ENCODE measurements around the gene LILRB5.

The LILRB5 gene

GRCh38 chr19:54253331-54254194 is 3.5 kb downstream of the LILRB5 start:
- H2BK5ac ChIP-seq (ENCODE audit: low read length), result no peak overlapping the region
- H3K4me1 ChIP-seq (ENCODE audit: control insufficient read depth, low read depth, low read length), result no peaks in the 10 kb centered on the region
- no peaks in the 10 kb centered on the region for H3K36me3 ChIP-seq (ENCODE audit: control insufficient read depth, insufficient read depth, low read length)
- no peak overlapping the region for H3K18ac ChIP-seq (ENCODE audit: low read length)
- H3K4ac ChIP-seq (ENCODE audit: low read depth, low read length), result no peak overlapping the region
- no peak overlapping the region for H3K4me2 ChIP-seq (ENCODE audit: low read length)
- H4K8ac ChIP-seq (ENCODE audit: low read depth, low read length), result no peak overlapping the region
- H3K9ac ChIP-seq (ENCODE audit: low read length), result no peak overlapping the region
- H2BK120ac ChIP-seq (ENCODE audit: low read depth, low read length), result no peak overlapping the region
- H4K5ac ChIP-seq (ENCODE audit: low read length), result no peak overlapping the region
- no peak overlapping the region for H3K27ac ChIP-seq (ENCODE audit: low read depth, low read length)
- H3K79me1 ChIP-seq (ENCODE audit: low read length), result no peaks in the 10 kb centered on the region
- WGBS (ENCODE audit: extremely low coverage, insufficient coverage, low lambda C conversion rate), result no CpG with 5 or more reads among the region's 23 CpGs
- H2AK5ac ChIP-seq (ENCODE audit: low read length), result no peak overlapping the region
- H3K23ac ChIP-seq (ENCODE audit: low read length), result no peak overlapping the region
- H3K56ac ChIP-seq (ENCODE audit: low read length), result no peak overlapping the region
- no peak for DNase-seq
- no peak overlapping the region for H3K4me3 ChIP-seq (ENCODE audit: low read length)
- H3K79me2 ChIP-seq (ENCODE audit: control insufficient read depth, insufficient read depth, low read length), result no peaks in the 10 kb centered on the region
- no peak overlapping the region for H2BK15ac ChIP-seq (replicated peaks; ENCODE audit: low read depth)
- no peaks in the 10 kb centered on the region for H3K27me3 ChIP-seq (ENCODE audit: insufficient read depth, low read length, poor library complexity)

GRCh38 chr19:54252845-54253244 is 4.2 kb downstream of the LILRB5 start:
- Histone ChIP-seq H3K23ac (ENCODE audit: low read length) (no peak overlapping the region), H3K79me1 (ENCODE audit: low read length) (no peaks in the 10 kb centered on the region), H3K56ac (ENCODE audit: low read length) (no peak overlapping the region), H4K8ac (ENCODE audit: low read depth, low read length) (no peak overlapping the region), H3K9ac (ENCODE audit: low read length) (no peak overlapping the region), H3K4ac (ENCODE audit: low read depth, low read length) (no peak overlapping the region), H2BK120ac (ENCODE audit: low read depth, low read length) (no peak overlapping the region), H3K4me3 (ENCODE audit: low read length) (no peak overlapping the region), H3K79me2 (ENCODE audit: control insufficient read depth, insufficient read depth, low read length) (no peaks in the 10 kb centered on the region), H2BK15ac (replicated peaks; ENCODE audit: low read depth) (no peak overlapping the region), H3K4me2 (ENCODE audit: low read length) (no peak overlapping the region), H3K4me1 (ENCODE audit: control insufficient read depth, low read depth, low read length) (no peaks in the 10 kb centered on the region), H3K18ac (ENCODE audit: low read length) (no peak overlapping the region), H4K5ac (ENCODE audit: low read length) (no peak overlapping the region), H3K36me3 (ENCODE audit: control insufficient read depth, insufficient read depth, low read length) (no peaks in the 10 kb centered on the region), H2BK5ac (ENCODE audit: low read length) (no peak overlapping the region), H3K27me3 (ENCODE audit: insufficient read depth, low read length, poor library complexity) (no peaks in the 10 kb centered on the region), H3K27ac (ENCODE audit: low read depth, low read length) (no peak overlapping the region), H2AK5ac (ENCODE audit: low read length) (no peak overlapping the region)
- no peak for DNase-seq
- WGBS (ENCODE audit: extremely low coverage, insufficient coverage, low lambda C conversion rate), result no CpG with 5 or more reads among the region's 11 CpGs

- Histone ChIP-seq H3K79me2 (ENCODE audit: control insufficient read depth, insufficient read depth, low read length) (no peaks in the 10 kb centered on the region), H3K18ac (ENCODE audit: low read length) (no peak overlapping the region), H3K4me2 (ENCODE audit: low read length) (no peak overlapping the region), H2AK5ac (ENCODE audit: low read length) (no peak overlapping the region), H2BK5ac (ENCODE audit: low read length) (no peak overlapping the region), H3K27ac (ENCODE audit: low read depth, low read length) (no peak overlapping the region), H4K5ac (ENCODE audit: low read length) (no peak overlapping the region), H2BK15ac (replicated peaks; ENCODE audit: low read depth) (no peak overlapping the region), H3K4ac (ENCODE audit: low read depth, low read length) (no peak overlapping the region), H3K9ac (ENCODE audit: low read length) (no peak overlapping the region), H3K4me1 (ENCODE audit: control insufficient read depth, low read depth, low read length) (no peaks in the 10 kb centered on the region), H3K56ac (ENCODE audit: low read length) (no peak overlapping the region), H3K23ac (ENCODE audit: low read length) (no peak overlapping the region), H4K8ac (ENCODE audit: low read depth, low read length) (no peak overlapping the region), H3K79me1 (ENCODE audit: low read length) (no peaks in the 10 kb centered on the region), H3K27me3 (ENCODE audit: insufficient read depth, low read length, poor library complexity) (no peaks in the 10 kb centered on the region), H3K4me3 (ENCODE audit: low read length) (no peak overlapping the region), H3K36me3 (ENCODE audit: control insufficient read depth, insufficient read depth, low read length) (no peaks in the 10 kb centered on the region), H2BK120ac (ENCODE audit: low read depth, low read length) (no peak overlapping the region)
- DNase-seq, result no peak
- WGBS (ENCODE audit: extremely low coverage, insufficient coverage, low lambda C conversion rate), result no CpG with 5 or more reads among the region's 9 CpGs
Measured at GRCh38 chr19:54252243-54252642, 4.8 kb downstream of the LILRB5 start.

DNA sequence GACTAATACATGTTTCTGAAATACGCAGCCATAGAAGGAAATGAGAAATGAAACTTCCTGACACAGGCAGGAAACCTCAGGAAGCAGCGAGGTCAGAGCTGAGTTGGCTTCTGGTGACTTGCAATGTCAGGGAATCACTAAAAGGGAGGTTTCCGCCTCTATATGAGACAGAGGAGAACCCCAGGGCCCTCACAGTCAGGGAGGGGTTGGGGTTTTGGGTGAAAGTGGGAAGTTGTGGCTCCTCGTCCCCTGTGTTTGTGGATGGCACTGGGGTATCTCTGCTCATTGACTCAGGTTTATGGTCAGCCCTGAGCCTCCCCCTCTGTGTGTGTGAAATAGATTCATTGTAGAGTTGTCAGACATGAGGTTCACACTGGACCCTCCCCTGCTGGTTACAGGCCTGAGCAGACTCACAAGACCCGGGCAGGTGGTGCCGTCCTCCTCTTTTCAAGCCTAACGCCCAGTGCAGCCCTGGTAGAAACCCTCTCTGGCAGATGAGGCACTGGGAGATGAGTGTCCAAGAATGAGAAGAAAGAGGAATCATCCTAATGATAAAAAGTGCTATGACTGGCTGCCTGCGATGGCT is 9.0 kb downstream of the LILRB5 start:
- no peaks in the 10 kb centered on the region for H3K79me2 ChIP-seq (ENCODE audit: control insufficient read depth, insufficient read depth, low read length)
- H3K4me3 ChIP-seq (ENCODE audit: low read length), result no peak overlapping the region
- no peak overlapping the region for H3K4me2 ChIP-seq (ENCODE audit: low read length)
- no peaks in the 10 kb centered on the region for H3K4me1 ChIP-seq (ENCODE audit: control insufficient read depth, low read depth, low read length)
- H4K8ac ChIP-seq (ENCODE audit: low read depth, low read length), result no peak overlapping the region
- H2AK5ac ChIP-seq (ENCODE audit: low read length), result no peak overlapping the region
- no peak overlapping the region for H2BK15ac ChIP-seq (replicated peaks; ENCODE audit: low read depth)
- H3K56ac ChIP-seq (ENCODE audit: low read length), result no peak overlapping the region
- no peaks in the 10 kb centered on the region for H3K36me3 ChIP-seq (ENCODE audit: control insufficient read depth, insufficient read depth, low read length)
- no peak overlapping the region for H3K9ac ChIP-seq (ENCODE audit: low read length)
- WGBS (ENCODE audit: extremely low coverage, insufficient coverage, low lambda C conversion rate), result no CpG with 5 or more reads among the region's 8 CpGs
- no peak overlapping the region for H3K4ac ChIP-seq (ENCODE audit: low read depth, low read length)
- no peak overlapping the region for H3K23ac ChIP-seq (ENCODE audit: low read length)
- no peak for DNase-seq
- H2BK5ac ChIP-seq (ENCODE audit: low read length), result no peak overlapping the region
- H4K5ac ChIP-seq (ENCODE audit: low read length), result no peak overlapping the region
- no peaks in the 10 kb centered on the region for H3K27me3 ChIP-seq (ENCODE audit: insufficient read depth, low read length, poor library complexity)
- H3K18ac ChIP-seq (ENCODE audit: low read length), result no peak overlapping the region
- H3K79me1 ChIP-seq (ENCODE audit: low read length), result no peaks in the 10 kb centered on the region
- H3K27ac ChIP-seq (ENCODE audit: low read depth, low read length), result no peak overlapping the region
- no peak overlapping the region for H2BK120ac ChIP-seq (ENCODE audit: low read depth, low read length)

DNA sequence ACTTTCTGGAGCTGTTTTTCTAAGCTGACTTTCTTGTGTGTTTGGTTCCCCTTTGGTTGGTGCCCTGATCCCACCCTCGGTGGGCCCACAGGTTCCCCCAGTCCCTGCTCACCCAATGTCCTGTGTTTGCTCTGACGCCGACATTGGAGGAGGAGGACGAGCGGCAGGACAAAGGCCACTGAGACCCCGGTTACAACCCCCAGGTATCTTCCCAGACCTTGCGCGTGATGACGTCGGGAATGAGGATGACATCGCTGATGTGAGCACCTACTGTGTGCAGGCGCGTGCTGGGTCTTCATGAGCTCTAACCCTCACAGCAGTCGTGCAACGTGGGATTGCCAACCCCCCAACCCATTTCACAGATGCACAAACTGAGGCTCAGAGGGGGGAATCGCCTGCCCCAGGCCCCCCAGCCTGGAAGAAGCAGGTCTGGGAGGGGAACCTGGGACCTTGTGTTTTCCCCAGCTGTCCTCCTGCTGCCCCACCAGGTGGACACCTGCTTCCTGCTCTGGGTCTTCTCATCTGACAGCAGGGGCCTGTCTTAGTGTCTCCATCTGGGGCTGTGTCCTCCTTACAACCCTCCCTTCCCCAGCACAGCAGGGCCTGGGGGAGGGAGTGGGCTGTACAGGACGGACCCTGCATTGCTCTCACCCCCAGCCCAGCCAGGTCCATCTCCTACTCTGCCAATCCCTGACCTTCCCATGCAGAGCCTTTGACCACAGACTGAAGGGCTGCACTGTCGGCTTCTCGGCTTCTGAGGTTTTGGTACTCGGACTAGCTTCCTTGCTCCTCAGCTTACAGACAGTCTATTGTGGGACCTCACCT is 9.8 kb downstream of the LILRB5 start:
- no peaks in the 10 kb centered on the region for H3K27me3 ChIP-seq (ENCODE audit: insufficient read depth, low read length, poor library complexity)
- H2BK5ac ChIP-seq (ENCODE audit: low read length), result no peak overlapping the region
- H3K79me2 ChIP-seq (ENCODE audit: control insufficient read depth, insufficient read depth, low read length), result no peaks in the 10 kb centered on the region
- H4K8ac ChIP-seq (ENCODE audit: low read depth, low read length), result no peak overlapping the region
- H2BK120ac ChIP-seq (ENCODE audit: low read depth, low read length), result no peak overlapping the region
- H3K18ac ChIP-seq (ENCODE audit: low read length), result no peak overlapping the region
- H2BK15ac ChIP-seq (replicated peaks; ENCODE audit: low read depth), result no peak overlapping the region
- no peak overlapping the region for H3K4ac ChIP-seq (ENCODE audit: low read depth, low read length)
- no peak overlapping the region for H3K4me2 ChIP-seq (ENCODE audit: low read length)
- no peaks in the 10 kb centered on the region for H3K4me1 ChIP-seq (ENCODE audit: control insufficient read depth, low read depth, low read length)
- no peak overlapping the region for H3K9ac ChIP-seq (ENCODE audit: low read length)
- no peak overlapping the region for H3K56ac ChIP-seq (ENCODE audit: low read length)
- H3K79me1 ChIP-seq (ENCODE audit: low read length), result no peaks in the 10 kb centered on the region
- H3K27ac ChIP-seq (ENCODE audit: low read depth, low read length), result no peak overlapping the region
- H3K4me3 ChIP-seq (ENCODE audit: low read length), result no peak overlapping the region
- H4K5ac ChIP-seq (ENCODE audit: low read length), result no peak overlapping the region
- no CpG with 5 or more reads among the region's 20 CpGs for WGBS (ENCODE audit: extremely low coverage, insufficient coverage, low lambda C conversion rate)
- DNase-seq, result no peak
- H2AK5ac ChIP-seq (ENCODE audit: low read length), result no peak overlapping the region
- H3K23ac ChIP-seq (ENCODE audit: low read length), result no peak overlapping the region
- H3K36me3 ChIP-seq (ENCODE audit: control insufficient read depth, insufficient read depth, low read length), result no peaks in the 10 kb centered on the region
